Jurkat, Clone E6-1 (cell line): Measurements from ENCODE around the gene OR8S1. TPM values are rescaled to one million over a fixed set of nuclear protein-coding genes. Genes with fewer than 3 reads are reported as not detected.
"Not testable (repeated sequence)": the region's sequence is repeated elsewhere in the genome, so short reads cannot be mapped to it uniquely, and the experiment has no call there.

Experiments
- DNase-seq: peaks from one replicate; pipeline ENCODE4 v3.0.0-alpha.2; 2011; ENCODE audit warnings: low read depth, low spot score
- H3K4me3 ChIP-seq: 2 replicates; pipeline ENCODE4 v1.5.1; 2011; ENCODE audit warnings: mild to moderate bottlenecking, low read length, control low read depth, moderate library complexity
- polyA plus RNA-seq: library from polyadenylated mRNA; unstranded; fragments of >200 nt; gene quantifications from one replicate; pipeline ENCODE4 v1.2.1, GENCODE V29; 2012; ENCODE audit warnings: missing spikeins; ENCODE audit not compliant: insufficient read length, insufficient read depth

Gene OR8S1
- polyA plus RNA-seq = not detected

DNA sequence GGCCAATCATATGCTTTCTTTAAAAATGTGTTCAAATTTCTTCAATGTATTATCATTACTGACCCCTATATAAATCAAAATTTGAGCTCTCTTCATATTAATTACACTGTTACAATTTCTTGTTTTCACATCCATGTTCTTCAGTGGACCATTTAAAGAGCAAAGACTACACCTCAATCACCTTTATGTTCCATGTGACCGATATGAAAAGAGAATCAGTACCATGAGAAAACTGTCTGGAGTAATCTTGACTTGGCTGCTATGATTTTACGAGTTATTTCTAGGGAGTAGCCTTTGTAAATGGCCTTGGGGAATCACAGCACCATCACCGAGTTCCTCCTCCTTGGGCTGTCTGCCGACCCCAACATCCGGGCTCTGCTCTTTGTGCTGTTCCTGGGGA, at the start of gene OR8S1:
Gene OR8S1, plus strand, starts transcription at position 301 of the 400 bp plus-strand sequence. Its CDS starts 0 bp downstream, at position 301.
- no peak for DNase-seq

DNA sequence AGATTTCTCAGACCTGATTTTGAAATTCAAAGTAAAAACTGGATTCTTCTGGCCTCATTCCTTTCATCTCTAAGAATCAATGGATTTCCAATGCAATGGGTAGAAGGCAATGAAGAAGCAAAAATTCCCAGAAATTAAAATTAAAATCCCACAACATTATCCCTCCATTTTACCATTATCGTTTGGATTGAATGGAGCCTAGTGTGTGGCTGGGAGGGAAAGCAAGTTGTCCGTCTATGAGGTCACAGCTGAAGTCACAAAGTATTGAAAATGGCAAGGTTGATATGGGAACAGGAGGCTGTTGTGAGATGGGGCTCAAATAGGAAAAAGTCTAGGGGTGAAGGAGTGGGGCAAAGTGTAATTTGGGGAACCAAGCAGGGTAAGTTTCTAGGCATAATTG, 43.2 kb upstream of the OR8S1 start, which contains the start of gene C12orf54:
Gene C12orf54, plus strand, starts transcription at position 301 of the 400 bp plus-strand sequence. CDS start 799 bp downstream, outside the sequence.
- no peak within 1 kb of the TSS for H3K4me3 ChIP-seq
- no peak for DNase-seq

More for the DNA sequence above, at the start of gene OR8S1:
- H3K4me3 ChIP-seq = no peak within 1 kb of the TSS

GRCh38 chr12:48482930-48483329, 42.5 kb upstream of the OR8S1 start:
- no peak overlapping the region for H3K4me3 ChIP-seq
- no peak for DNase-seq

DNA sequence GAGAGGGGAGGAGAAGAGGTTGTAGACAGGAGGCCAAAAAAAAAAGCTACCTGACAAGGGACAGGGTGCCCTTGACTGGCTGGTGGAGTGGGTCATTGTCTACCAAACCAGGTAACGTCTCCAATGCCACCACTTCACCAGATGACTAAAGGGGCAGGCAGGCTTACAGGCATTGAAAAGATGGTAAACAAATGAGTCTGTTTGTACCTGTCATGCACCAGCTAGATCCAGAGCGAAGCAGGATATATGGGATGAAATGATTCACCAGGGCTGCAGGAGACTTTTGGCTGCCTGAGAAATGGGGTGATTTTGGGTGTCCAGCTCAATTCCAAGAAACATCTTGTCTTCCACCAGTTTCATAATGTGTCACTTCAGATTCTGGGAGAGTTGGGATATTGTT, 39.2 kb upstream of the OR8S1 start:
- no peak overlapping the region for H3K4me3 ChIP-seq
- no peak for DNase-seq

DNA sequence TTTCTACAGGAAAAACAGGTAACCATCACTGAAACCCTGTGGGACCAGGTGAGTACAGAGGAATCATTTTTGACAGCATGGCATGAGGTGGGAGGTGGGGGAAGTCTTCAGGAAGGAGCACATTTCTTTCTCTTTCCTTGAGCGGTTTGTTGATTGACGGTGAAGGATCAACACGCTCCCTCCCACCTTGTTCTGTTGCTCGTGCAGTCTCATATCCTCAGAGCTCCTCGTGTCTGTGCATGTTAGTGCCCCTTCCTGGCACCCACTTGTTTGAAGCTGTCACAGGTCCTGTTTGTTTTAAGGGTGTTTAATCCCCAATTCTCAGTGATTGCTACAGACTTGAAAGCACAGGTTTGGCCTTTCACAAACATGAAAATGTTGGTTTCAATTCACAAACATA, 38.8 kb upstream of the OR8S1 start:
- H3K4me3 ChIP-seq = no peak overlapping the region

GRCh38 chr12:48489012-48489411, 36.4 kb upstream of the OR8S1 start:
- no peak for DNase-seq
- H3K4me3 ChIP-seq = no peak overlapping the region

More for the DNA sequence above, 38.8 kb upstream of the OR8S1 start:
- DNase-seq = no peak

GRCh38 chr12:48489456-48489855, 36.0 kb upstream of the OR8S1 start:
- not testable (repeated sequence) for DNase-seq, H3K4me3 ChIP-seq

- DNase-seq, H3K4me3 ChIP-seq: not testable (repeated sequence)
These were observed 25.2 kb upstream of the OR8S1 start for GRCh38 chr12:48500281-48500680.

GRCh38 chr12:48506836-48507235, 18.6 kb upstream of the OR8S1 start:
- not testable (repeated sequence) for H3K4me3 ChIP-seq, DNase-seq

GRCh38 chr12:48508987-48509386, 16.4 kb upstream of the OR8S1 start:
- no peak for DNase-seq
- H3K4me3 ChIP-seq = no peak overlapping the region

GRCh38 chr12:48510111-48510510, 15.3 kb upstream of the OR8S1 start:
- no peak for DNase-seq
- H3K4me3 ChIP-seq = no peak overlapping the region

DNA sequence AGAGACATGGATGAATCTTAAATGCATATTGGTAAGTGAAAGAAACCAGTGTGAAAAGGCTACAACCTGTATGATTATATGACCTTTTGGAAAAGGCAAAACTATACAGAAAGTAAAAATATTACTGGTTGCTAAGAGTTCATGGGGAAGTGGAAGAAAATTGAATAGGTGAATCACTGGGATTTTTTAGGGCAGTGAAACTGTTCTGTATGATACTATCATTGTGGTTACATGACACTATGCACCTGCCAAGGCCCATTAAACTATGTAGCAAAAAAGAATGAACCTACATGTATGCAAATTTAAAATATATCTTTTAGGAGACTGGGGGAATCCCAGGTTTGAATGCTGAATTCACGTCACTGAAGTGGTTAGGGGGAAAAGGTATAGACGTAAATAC, 12.6 kb upstream of the OR8S1 start:
- no peak for DNase-seq
- H3K4me3 ChIP-seq = no peak overlapping the region

DNA sequence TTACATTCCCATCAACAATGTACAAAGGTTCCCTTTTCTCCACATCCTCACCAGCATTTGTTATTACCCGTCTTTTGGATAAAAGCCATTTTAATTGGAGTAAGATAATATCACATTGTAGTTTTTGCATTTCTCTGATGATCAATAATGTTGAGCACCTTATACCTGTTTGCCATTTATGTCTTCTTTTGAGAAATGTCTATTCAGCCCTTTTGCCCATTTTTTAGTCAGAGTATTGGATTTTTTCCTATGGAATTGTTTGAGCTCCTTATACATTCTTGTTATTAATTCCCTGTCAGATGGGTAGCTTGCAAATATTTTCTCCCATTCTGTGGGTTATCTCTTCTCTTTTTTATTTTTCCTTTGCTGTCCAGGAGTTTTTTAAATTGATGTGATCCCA, 10.7 kb upstream of the OR8S1 start:
- DNase-seq = no peak
- no peak overlapping the region for H3K4me3 ChIP-seq

- H3K4me3 ChIP-seq, DNase-seq: not testable (repeated sequence)
These were observed 5.1 kb upstream of the OR8S1 start for GRCh38 chr12:48520381-48520780.

DNA sequence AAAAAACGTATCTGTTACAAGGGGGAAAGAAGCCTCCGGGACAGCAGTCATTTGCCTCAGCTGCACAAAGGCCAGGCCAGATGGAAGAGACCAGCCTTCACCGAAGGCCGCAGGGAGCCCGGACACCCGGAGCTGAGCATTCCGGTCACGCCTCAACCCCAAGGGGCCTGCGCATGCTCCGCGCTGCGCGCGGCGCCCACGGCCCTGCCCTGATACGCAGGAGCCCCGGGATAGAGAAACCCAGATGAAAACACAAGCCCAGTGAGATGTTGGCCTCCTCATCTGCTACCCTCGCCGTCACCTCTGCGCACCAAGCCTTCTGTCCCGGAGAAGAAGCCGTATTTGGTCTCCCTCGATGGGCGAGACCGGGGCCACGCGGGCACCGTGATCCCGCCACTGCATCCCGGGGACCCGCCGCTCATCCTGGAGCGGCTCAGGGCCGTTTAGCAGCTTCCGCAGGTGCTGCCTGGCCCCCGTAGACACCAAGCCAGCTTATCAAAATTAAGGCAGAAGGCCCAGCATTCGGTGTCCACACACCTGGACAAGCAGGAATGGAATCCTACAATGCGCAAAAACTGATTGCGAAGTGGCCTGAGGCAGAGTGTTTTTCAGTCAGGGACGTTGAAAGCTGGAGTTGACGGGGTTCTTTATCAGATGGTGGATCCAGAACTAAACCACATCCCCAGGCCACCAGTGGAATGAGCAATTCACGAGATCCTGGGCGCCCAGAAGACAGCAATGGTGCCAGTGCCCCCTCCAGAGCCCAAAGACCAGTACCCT, 2.6 kb downstream of the OR8S1 start:
- no peak overlapping the region for H3K4me3 ChIP-seq
- no peak for DNase-seq

- no peak overlapping the region for H3K4me3 ChIP-seq
- peak; percentile 41 for DNase-seq
These were observed 7.2 kb downstream of the OR8S1 start for GRCh38 chr12:48532601-48533000.

DNA sequence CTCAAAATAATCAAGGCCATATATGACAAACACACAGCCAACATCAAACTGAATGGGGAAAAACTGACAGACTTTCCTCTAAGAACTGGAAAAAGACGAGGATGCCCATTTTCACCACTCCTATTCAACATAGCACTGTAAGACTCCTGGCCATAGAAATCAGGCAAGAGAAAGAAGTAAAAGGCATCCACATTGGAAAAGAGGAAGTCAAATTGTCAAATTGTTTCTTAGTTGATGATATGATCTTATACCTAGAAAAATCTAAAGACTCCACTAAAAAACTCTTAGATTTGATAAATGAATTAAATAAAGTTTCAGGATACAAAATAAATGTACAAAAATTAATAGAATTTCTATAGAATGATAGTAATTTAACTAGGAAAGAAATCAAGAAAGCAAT, 11.2 kb downstream of the OR8S1 start:
- no peak overlapping the region for H3K4me3 ChIP-seq
- DNase-seq = no peak

GRCh38 chr12:48542300-48542928, 17.0 kb downstream of the OR8S1 start:
- DNase-seq = peak; percentile 45
- no peak overlapping the region for H3K4me3 ChIP-seq

DNA sequence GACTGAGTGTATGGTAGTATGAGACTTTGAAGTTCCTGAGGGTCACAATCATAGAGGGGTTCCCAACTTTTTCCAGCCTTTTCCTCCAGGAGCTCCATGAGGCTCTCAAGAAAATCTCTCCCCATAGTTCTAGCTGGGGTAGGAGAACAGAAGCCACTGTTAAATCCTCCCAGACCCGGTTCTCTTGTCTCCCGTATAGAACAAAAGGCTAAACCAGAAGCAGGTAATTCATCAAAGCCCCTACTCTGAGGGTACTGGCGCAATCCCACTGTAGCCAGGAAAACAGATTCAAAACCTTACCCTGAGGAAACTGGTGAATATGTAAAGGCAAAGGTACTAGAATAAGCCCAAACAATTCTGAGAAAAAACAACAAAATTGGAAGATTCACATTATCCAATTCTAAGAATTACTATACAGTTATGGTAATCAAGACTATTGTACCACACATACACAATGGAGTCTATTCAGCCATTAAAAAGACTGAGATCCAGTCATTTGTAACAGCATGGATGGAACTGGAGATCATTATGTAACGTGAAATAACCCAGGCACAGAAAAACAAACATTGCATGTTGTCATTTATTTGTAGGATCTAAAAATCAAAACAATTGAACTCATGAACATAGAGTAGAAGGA, 20.5 kb downstream of the OR8S1 start:
- H3K4me3 ChIP-seq = no peak overlapping the region
- no peak for DNase-seq

DNA sequence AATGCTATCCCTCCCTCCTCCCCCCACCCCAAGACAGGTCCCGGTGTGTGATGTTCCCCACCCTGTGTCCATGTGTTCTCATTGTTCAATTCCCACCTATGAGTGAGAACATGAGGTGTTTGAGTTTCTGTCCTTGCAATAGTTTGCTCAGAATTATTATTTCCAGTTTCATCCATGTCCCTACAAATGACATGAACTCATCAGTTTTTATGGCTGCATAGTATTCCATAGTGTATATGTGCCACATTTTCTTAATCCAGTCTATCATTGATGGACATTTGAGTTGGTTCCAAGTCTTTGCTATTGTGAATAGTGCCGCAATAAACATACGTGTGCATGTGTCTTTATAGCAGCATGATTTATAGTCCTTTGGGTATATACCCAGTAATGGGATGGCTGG, 21.6 kb downstream of the OR8S1 start:
- not testable (repeated sequence) for H3K4me3 ChIP-seq, DNase-seq
